GM19043 (cell line): ENCODE measurements around the gene PLPP1.
"Not testable (repeated sequence)": the region's sequence is repeated elsewhere in the genome, so short reads cannot be mapped to it uniquely, and the experiment has no call there.

Experiments
- ATAC-seq: cut with Tn5 transposase; IDR thresholded peaks from one replicate; pipeline ENCODE4 v1.9.1; 2021; ENCODE audit warnings: low read depth; ENCODE audit not compliant: unreplicated experiment

The PLPP1 gene

GRCh38 chr5:55547781-55548180 is 13.0 kb upstream of the PLPP1 start:
- ATAC-seq = no peak

DNA sequence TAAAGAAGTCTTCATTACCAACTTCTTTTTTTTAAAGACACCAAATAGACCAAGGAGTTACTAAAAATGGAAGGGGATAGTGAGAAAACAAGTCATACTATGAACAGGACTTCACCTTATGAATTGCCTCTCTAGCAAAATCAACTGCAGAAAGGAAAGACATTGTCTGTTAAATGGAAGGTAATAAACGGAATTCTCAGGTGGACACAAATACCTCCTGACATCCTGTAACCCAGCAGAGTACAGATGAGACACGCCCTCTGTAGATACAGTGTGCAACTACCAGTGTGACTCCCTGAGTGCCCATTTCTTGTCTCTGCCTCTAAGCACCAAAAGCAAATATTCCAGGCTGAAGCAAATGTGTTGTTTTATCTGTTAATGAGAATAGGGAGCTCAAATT is 12.2 kb upstream of the PLPP1 start:
- no peak for ATAC-seq

GRCh38 chr5:55544341-55544740 is 9.6 kb upstream of the PLPP1 start:
- ATAC-seq = no peak

- no peak for ATAC-seq
Measured at GRCh38 chr5:55541056-55541635, 6.4 kb upstream of the PLPP1 start.

- ATAC-seq = no peak
Measured at GRCh38 chr5:55540525-55540924, 5.8 kb upstream of the PLPP1 start.

- ATAC-seq = no peak
Measured at GRCh38 chr5:55540024-55540423, 5.3 kb upstream of the PLPP1 start.

DNA sequence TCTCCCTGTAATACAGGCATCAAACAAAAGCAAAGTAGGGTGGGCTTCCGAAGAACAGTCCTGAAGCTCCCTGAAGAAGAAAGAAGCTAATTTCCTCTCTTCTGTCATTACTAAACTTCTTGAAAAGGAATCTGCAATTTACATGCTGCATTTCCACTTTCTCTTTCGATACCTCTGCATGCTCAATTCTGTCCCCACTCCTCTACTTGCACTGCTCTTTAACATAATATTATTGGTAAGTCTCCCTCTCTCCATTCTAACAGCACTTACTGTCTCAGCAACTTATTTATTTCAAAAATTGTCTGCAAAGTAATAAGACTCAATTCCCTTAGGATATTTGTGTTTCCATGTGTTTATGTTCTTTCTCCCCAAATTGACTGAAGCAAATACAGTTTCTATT is 3.9 kb upstream of the PLPP1 start:
- ATAC-seq = peak; percentile 18

DNA sequence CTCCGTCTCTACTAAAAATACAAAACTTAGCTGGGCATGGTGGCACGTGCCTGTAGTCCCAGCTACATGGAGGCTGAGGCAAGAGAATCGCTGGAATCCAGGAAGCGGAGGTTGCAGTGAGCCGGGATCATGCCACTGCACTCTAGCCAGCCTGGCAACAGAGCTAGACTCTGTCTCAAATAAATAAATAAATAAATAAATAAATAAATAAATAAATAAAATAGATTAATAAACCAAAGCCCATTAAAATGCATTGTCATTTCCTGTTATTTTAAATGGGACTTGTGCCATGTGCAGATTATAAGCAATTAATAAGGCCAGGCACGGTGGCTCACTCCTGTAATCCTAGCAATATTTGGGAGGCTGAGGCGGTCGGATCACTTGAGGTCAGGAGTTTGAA is 2.6 kb upstream of the PLPP1 start:
- ATAC-seq = not testable (repeated sequence)

GRCh38 chr5:55535199-55535905 is 588 bp upstream of the PLPP1 start:
- peak; percentile 7 for ATAC-seq

- peak; percentile 49 for ATAC-seq
Measured at GRCh38 chr5:55533521-55534435, 986 bp downstream of the PLPP1 start.

GRCh38 chr5:55530669-55531068 is 4.1 kb downstream of the PLPP1 start:
- ATAC-seq = no peak

GRCh38 chr5:55524816-55525215 is 9.9 kb downstream of the PLPP1 start:
- ATAC-seq = no peak

GRCh38 chr5:55523293-55523692 is 11.5 kb downstream of the PLPP1 start:
- ATAC-seq = no peak

- ATAC-seq = no peak
Measured at GRCh38 chr5:55521881-55522280, 12.9 kb downstream of the PLPP1 start.

DNA sequence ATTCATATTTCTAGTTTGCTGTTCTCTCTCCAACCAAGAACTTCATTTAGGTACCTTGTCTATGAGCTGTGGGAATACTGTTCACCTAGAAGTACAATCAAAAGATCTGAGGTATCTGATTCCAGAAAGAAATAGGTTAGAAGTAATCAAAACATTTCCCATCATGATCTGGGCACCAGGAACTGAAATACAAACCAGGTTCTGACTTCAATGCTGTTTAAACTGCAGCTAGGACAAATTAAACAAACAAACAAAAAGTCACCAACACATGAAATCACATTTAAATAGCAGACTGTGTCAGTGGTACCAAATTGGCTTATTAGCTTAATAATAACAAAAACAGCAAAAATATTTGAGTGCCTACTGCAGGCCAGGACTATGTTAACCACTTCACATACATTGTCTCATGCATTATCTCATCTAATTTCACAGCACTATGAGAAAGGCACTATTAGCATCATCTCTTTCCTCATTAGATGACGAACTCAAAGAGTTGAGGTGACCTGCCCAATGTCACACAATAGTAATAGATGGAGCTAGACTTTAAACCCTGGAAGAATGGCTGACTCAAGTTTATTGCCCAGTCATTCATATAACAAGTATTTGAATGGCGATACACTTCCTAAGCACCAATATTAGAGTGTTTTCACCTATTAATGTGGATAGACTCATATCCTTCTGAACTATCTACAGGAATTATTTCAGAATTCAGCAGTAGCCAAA is 14.5 kb downstream of the PLPP1 start:
- ATAC-seq = no peak

DNA sequence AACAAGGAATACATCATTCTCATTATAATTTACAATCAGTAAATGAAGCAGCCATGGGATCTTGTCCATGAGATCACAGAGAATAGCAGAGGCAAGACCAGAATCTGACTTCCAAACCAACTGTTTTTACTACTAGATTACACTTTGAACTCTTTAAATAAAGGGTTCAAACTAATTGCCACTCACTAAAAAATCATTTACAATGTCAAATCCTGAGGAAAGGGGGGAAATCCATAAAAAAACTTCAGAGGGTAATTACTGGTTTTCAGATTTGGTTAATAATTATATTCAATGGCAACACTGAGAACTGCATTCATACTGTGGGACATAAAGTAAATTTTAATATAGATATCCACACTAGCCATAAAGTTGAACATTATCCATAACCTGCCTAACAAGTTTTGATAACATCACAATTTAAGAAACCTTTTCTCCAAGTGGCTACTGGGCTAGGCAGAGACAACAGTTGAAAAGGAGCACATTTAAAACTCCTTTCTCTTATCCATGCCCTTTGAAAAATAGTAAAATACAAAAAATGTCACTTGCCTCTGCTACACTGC is 15.9 kb downstream of the PLPP1 start:
- ATAC-seq = no peak

- no peak for ATAC-seq
Measured at GRCh38 chr5:55517804-55518203, 17.0 kb downstream of the PLPP1 start.

DNA sequence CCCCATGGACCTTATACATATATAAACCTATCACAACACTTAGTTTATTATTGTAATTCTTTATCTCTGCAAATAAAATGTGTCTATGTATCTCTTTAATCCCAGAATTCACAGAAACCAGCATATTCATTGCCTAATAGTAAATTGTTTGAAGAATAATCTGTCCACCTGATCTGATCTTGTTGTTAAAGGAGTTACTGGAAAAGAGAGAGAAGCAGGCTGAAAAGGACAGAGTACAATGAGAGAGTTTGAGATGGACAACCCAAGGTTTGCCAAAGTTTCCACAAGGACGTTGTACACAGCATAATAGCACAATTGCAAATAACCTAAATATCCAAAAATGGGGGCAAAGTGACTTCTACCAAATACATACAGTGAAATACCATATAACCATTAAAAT is 23.8 kb downstream of the PLPP1 start:
- no peak for ATAC-seq

DNA sequence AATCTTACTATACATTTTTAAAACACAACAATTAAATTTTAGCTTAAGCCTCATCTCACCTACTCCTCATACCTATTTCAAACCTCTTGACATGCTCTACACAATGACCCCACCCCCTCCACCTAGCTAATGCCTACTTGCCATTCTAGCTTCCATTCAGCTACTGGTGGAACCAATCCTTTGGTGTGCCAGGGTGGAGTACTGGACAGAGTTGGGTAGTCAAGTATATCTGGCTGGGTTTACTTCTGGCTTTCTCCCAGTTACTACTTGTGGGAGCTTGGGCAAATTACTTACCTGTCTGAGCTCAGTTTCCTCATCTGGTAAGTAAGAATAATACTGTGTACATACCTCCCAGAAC is 24.3 kb downstream of the PLPP1 start:
- no peak for ATAC-seq

DNA sequence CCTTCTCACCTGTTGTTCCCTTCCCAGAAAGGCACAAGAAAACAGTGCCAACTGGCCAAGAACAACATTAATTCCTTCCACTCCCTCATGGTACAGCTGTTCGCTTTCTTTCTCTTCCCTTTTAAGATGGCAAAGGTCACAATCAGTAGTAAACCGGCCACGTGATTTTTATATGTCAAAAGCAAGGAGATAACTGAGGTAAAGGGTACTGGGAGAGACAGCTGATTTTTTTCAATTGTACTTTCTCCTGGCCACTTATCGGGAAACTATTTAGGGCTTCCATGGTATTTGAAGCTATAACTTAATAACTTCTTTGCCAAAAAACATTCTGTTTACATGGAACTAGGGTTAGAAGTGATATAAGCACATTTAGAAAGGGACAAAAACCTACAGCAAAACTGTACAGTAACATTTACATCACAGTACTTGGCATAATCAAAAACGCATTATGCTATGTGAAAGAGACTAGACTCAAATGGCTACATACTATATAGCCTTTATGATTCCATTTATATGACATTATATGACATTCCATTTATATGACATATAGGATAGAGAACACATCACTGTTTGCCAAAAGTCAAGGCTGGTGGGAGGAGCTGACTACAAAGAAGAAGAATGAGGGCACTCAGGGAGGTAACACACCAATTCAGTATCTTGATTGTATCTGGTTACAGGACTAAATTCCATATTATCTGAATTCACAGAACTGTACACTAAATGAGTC is 24.8 kb downstream of the PLPP1 start:
- ATAC-seq = no peak
